Neural crest cell (in vitro differentiated cells): ENCODE measurements around the gene TBCD. TPM values are rescaled to one million over a fixed set of nuclear protein-coding genes. Genes with fewer than 3 reads are reported as not detected.

Experiments
- DNase-seq: peaks from one replicate; pipeline ENCODE4 v3.0.0; 2021; ENCODE audit warnings: low read depth, mixed read lengths, low spot score
- H3K27ac Mint-ChIP-seq: one replicate; pipeline ENCODE4 v1.8.0; 2021; ENCODE audit warnings: mild to moderate bottlenecking, mixed read lengths; ENCODE audit not compliant: unreplicated experiment
- H3K27me3 Mint-ChIP-seq: 2 replicates; pipeline ENCODE4 v1.8.0; 2021; ENCODE audit warnings: low read depth, mild to moderate bottlenecking, mixed read lengths
- H3K36me3 Mint-ChIP-seq: 2 replicates; pipeline ENCODE4 v1.8.0; 2021; ENCODE audit warnings: low read depth, mild to moderate bottlenecking, mixed read lengths
- H3K4me1 Mint-ChIP-seq: 2 replicates; pipeline ENCODE4 v1.8.0; 2021; ENCODE audit warnings: mixed read lengths
- H3K4me3 Mint-ChIP-seq: one replicate; pipeline ENCODE4 v1.8.0; 2021; ENCODE audit warnings: mild to moderate bottlenecking, mixed read lengths
- H3K9me3 Mint-ChIP-seq: 2 replicates; pipeline ENCODE4 v1.8.0; 2021; ENCODE audit warnings: mixed read lengths
- total RNA-seq: library from RNA; stranded (reverse); gene quantifications from 2 replicates; pipeline ENCODE4 v1.2.1, GENCODE V29; 2021
- TF ChIP-seq, protein P1 (sequence below): fragments of 200-600 bp; sonication (generic); conservative IDR thresholded peaks from 2 replicates; pipeline ENCODE4 v1.5.0; 2021; ENCODE audit warnings: antibody characterized with exemption, mild to moderate bottlenecking

The TBCD gene
- total RNA-seq, 1 donor from 2014 or later: 166 TPM

DNA sequence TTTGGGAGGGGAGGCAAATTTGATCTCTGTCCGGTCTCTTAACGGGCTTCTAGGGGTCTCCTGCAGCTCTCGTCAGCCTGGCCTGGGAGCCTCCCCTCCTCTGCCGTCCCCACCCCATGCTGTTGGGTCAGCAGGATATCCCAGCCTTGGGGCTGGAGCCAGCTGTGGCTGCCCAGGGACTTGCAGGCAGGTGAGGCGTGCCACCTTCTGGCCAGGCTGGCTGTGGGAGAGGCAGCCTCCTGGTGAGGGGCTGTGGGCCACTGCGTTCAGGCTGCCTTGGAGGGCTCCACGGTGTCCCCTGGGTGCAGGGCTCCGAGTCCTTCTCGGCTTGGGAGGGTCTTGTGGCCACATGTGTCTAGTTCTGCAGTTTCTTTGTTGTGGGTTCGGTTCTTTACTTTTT lies 34.6 kb downstream of the TBCD start:
- Mint-ChIP-seq H3K4me1 (peaks cover 13% of the 10 kb centered on the region), H3K27me3 (no peaks in the 10 kb centered on the region), H3K4me3 (no peak overlapping the region), H3K36me3 (no peaks in the 10 kb centered on the region), H3K27ac (no peak overlapping the region), H3K9me3 (no peaks in the 10 kb centered on the region)
- no peak for DNase-seq
- TF ChIP-seq, protein P1, sequence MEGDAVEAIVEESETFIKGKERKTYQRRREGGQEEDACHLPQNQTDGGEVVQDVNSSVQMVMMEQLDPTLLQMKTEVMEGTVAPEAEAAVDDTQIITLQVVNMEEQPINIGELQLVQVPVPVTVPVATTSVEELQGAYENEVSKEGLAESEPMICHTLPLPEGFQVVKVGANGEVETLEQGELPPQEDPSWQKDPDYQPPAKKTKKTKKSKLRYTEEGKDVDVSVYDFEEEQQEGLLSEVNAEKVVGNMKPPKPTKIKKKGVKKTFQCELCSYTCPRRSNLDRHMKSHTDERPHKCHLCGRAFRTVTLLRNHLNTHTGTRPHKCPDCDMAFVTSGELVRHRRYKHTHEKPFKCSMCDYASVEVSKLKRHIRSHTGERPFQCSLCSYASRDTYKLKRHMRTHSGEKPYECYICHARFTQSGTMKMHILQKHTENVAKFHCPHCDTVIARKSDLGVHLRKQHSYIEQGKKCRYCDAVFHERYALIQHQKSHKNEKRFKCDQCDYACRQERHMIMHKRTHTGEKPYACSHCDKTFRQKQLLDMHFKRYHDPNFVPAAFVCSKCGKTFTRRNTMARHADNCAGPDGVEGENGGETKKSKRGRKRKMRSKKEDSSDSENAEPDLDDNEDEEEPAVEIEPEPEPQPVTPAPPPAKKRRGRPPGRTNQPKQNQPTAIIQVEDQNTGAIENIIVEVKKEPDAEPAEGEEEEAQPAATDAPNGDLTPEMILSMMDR: no peak

DNA sequence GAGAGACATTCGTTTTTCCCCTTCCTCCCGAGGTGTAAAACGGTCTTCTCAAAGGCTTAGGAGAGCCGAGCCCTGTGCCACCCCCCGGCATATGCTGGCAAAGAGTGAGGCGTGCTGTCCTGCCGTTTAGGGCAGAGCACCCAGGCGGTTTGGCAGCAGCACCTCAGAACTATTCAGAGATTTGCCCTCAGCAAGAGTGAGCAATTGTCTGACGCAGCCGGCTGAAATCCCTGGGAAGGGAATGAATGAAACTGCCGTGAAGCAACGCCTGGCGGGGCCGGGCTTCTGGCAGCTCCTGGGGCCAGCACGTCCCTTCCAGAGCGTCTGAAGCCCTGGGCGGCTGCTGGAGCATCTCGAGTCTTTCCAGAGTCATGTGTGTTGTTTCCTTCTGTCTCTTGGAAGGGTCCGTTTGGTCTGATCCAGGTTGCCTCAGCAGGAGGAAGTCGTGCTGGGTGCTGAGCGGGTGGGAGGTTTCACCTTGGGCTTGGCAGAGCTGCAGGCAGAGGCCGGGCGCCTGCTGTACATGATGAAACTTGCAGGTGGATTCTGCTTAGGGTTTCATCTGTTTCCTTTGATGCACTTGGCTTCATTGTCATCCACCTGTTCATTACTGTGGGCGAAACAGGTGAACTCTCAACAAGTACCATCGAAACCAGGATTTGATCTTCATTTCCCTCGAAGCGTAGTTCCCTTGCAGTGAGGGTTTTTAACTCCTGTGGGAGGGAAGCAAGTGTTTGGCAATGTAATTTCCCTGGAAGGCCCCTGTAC lies 35.4 kb downstream of the TBCD start:
- Mint-ChIP-seq H3K27me3 (no peaks in the 10 kb centered on the region), H3K4me3 (no peak overlapping the region), H3K36me3 (no peaks in the 10 kb centered on the region), H3K4me1 (peaks cover 9% of the 10 kb centered on the region), H3K9me3 (no peaks in the 10 kb centered on the region), H3K27ac (no peak overlapping the region)
- DNase-seq: no peak
- TF ChIP-seq, protein P1: no peak

DNA sequence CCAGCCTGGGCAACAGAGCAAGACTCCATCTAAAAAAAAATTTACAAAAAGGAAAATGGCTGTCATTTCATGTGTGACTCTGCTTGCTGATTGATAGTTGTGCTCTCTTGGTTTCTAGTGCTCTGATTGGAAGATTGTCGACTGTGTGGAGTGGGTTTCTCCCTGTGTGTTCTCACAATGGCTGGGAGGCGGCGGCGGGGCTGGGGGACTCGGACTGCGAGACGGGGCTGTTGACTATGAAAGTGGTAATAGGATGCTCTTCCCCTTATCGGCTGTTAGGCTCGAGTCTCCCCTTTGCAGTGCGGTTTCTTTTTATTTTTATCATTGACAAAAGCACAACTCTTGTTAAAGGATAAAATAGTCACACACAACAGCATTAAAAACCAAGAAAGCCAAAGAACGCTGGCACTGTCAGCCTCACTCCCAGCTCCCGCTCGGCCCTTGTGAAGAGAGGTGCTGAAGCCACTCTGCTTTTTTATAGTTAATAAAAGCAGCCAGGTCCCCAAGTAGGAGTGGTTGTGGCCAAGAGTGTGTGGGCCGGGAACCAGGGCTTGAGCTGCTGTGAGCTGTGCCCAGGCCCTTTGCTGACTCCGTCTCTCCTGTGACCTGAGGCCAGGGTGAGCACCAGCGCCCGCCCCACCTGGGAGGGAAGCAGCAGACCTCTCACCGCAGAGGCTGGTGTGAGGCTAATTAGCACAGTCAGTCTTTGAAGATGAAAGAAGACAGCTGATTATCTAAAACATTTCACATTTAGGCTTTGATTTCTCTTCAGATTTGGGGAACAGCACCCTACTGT lies 36.5 kb downstream of the TBCD start:
- no peaks in the 10 kb centered on the region for H3K36me3 Mint-ChIP-seq
- no peaks in the 10 kb centered on the region for H3K27me3 Mint-ChIP-seq
- H3K4me3 Mint-ChIP-seq: no peak overlapping the region
- TF ChIP-seq, protein P1: no peak
- peaks cover 8% of the 10 kb centered on the region for H3K4me1 Mint-ChIP-seq
- no peak for DNase-seq
- no peak overlapping the region for H3K27ac Mint-ChIP-seq
- no peaks in the 10 kb centered on the region for H3K9me3 Mint-ChIP-seq

- no peak overlapping the region for H3K27ac Mint-ChIP-seq
Measured at GRCh38 chr17:82789051-82789592, 37.3 kb downstream of the TBCD start.

DNA sequence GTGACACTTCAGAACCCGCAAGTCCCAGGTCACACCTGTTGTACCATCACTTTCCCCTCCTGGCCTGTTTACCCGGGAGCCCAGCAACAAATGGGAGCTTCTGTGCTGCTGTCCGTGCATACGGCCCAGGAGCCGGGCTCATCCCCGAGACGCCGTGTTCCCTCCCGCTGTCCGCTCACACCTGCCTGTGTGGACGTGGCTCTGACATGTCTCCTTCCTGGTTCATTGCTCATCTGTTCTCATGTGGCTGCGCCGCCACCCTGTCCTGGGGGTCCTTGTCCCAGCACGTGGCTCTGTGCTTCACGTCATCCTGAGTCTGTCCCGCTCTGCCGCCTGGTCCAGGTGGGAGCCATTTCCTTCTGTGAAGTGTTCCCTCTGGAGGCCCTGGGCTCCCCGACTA lies 37.9 kb downstream of the TBCD start:
- Mint-ChIP-seq H3K27ac (peak overlapping the region; percentile 75), H3K4me1 (peaks cover 8% of the 10 kb centered on the region), H3K9me3 (no peaks in the 10 kb centered on the region), H3K27me3 (no peaks in the 10 kb centered on the region), H3K36me3 (no peaks in the 10 kb centered on the region), H3K4me3 (no peak overlapping the region)
- no peak for DNase-seq
- TF ChIP-seq, protein P1: no peak

More at GRCh38 chr17:82789051-82789592, 37.3 kb downstream of the TBCD start:
- no peaks in the 10 kb centered on the region for H3K9me3 Mint-ChIP-seq
- no peaks in the 10 kb centered on the region for H3K27me3 Mint-ChIP-seq
- no peak for DNase-seq
- peaks cover 8% of the 10 kb centered on the region for H3K4me1 Mint-ChIP-seq
- TF ChIP-seq, protein P1: no peak
- H3K4me3 Mint-ChIP-seq: no peak overlapping the region
- no peaks in the 10 kb centered on the region for H3K36me3 Mint-ChIP-seq
